Kidney (tissue), 14 donors: ENCODE data around the gene CCBE1. TPM values are rescaled to one million over a fixed set of nuclear protein-coding genes. Genes with fewer than 3 reads are reported as not detected.
A peak's percentile ranks its signal among the peaks of the same experiment; 100 is the strongest.
"Not testable (repeated sequence)": the region's sequence is repeated elsewhere in the genome, so short reads cannot be mapped to it uniquely, and the experiment has no call there.

Experiments used
- DNase-seq, 5 donors: peaks; one replicate each; pipeline ENCODE4 v3.0.0-alpha.2; 2013 to 2020
- FAIRE-seq: peaks from 2 replicates; lab custom pipeline; 2012; peaks lifted over from hg19 to GRCh38; lab: Jason Lieb, UNC
- H3K27ac ChIP-seq, 2 donors: one replicate each; pipeline ENCODE4 v1.7.0; 2013; ENCODE audit warnings: low read depth in 2 of 2, low read length in 2 of 2, inconsistent platforms in 1 of 2
- H3K27me3 ChIP-seq: one replicate; pipeline ENCODE4 v1.7.1; 2013; ENCODE audit warnings: low read length, inconsistent platforms; ENCODE audit not compliant: control insufficient read depth, insufficient read depth
- H3K36me3 ChIP-seq, 3 donors: one replicate each; pipeline versions ENCODE4 v1.7.0 to v1.7.1; 2013; ENCODE audit warnings: low read length in 3 of 3, control low read depth in 1 of 3, inconsistent platforms in 1 of 3; ENCODE audit not compliant: insufficient read depth in 3 of 3, control insufficient read depth in 2 of 3
- H3K4me1 ChIP-seq, 3 donors: one replicate each; pipeline versions ENCODE4 v1.7.0 to v1.7.1; 2013; ENCODE audit warnings: low read length in 3 of 3, inconsistent platforms in 1 of 3, low read depth in 1 of 3; ENCODE audit not compliant: control insufficient read depth in 2 of 3, insufficient read depth in 2 of 3
- H3K4me3 ChIP-seq, 3 donors: one replicate each; pipeline versions ENCODE4 v1.7.0 to v1.8.1; 2013; ENCODE audit warnings: low read length in 3 of 3, control low read depth in 1 of 3, inconsistent platforms in 1 of 3
- H3K9ac ChIP-seq, 3 donors: one replicate each; pipeline versions ENCODE4 v1.7.0 to v1.7.1; 2013; ENCODE audit warnings: low read length in 3 of 3, control low read depth in 1 of 3, inconsistent platforms in 1 of 3
- H3K9me3 ChIP-seq, 3 donors: one replicate each; pipeline versions ENCODE4 v1.7.0 to v1.7.1; 2013; ENCODE audit warnings: low read length in 3 of 3, control low read depth in 1 of 3, inconsistent platforms in 1 of 3; ENCODE audit not compliant: control insufficient read depth in 2 of 3, insufficient read depth in 1 of 3
- CTCF ChIP-seq: IDR thresholded peaks from 3 replicates; pipeline ENCODE4 v1.5.1; 2012; ENCODE audit warnings: mild to moderate bottlenecking, moderate library complexity, borderline replicate concordance; ENCODE audit not compliant: insufficient read depth; ENCODE audit errors: extremely low read depth
- intact Hi-C: fragments of 100-400 bp; cut with DNase I; formaldehyde crosslinking; loops from one replicate; pipeline ENCODE4 v1.11.1; 2022
- polyA plus RNA-seq: library from polyadenylated mRNA; stranded (reverse); fragments of 350-450 nt; fragmentation: Illumina TruSeq; extraction: RNeasy Lipid Tissue Mini Kit (QIAGEN cat#74804); gene quantifications from one replicate; pipeline ENCODE4 v1.2.3, GENCODE V29; 2014; ENCODE audit warnings: low read depth, low replicate concordance; ENCODE audit not compliant: insufficient read depth
- total RNA-seq: library from RNA; stranded (reverse); fragmentation: NEBNext Ultra II Directional; extraction: Animal tissue kit (Norgen Biotek cat#: 25700); gene quantifications from one replicate; pipeline ENCODE4 v1.2.1, GENCODE V29; 2021
- donor health status: control.
- donor health status: control.
- donor health status: control.
- donor health status: control.
- donor health status: control.
- donor health status: DM: yes; HTN: yes; CAD: no.
- donor health status: Normal renal cell carcinoma (clear cell type).

The CCBE1 gene
- total and polyA plus RNA-seq, 2 donors from 2014 or later: 1.8 to 2.2 TPM

- no peaks in the 10 kb centered on the region for H3K4me1 ChIP-seq
- no peak for FAIRE-seq
Observed at GRCh38 chr18:59650266-59650820, 46.9 kb downstream of the CCBE1 start.

GRCh38 chr18:59649591-59649990 lies 47.6 kb downstream of the CCBE1 start:
- no peaks in the 10 kb centered on the region for H3K36me3 ChIP-seq
- FAIRE-seq: no peak
- intact Hi-C loops: no loop called here

More at GRCh38 chr18:59650266-59650820, 46.9 kb downstream of the CCBE1 start:
- Histone ChIP-seq H3K36me3 (no peaks in the 10 kb centered on the region), H3K4me3 (no peak overlapping the region), H3K9me3 (no peaks in the 10 kb centered on the region), H3K27me3 (no peaks in the 10 kb centered on the region), H3K9ac (no peak overlapping the region), H3K27ac (no peak overlapping the region)
- intact Hi-C loops: no loop called here
- DNase-seq: no peak
- TF ChIP-seq CTCF: no peak

GRCh38 chr18:59648469-59648868 lies 48.8 kb downstream of the CCBE1 start:
- intact Hi-C loops, H3K36me3 ChIP-seq, H3K4me1 ChIP-seq, H3K9me3 ChIP-seq, DNase-seq, H3K27me3 ChIP-seq, FAIRE-seq, H3K4me3 ChIP-seq, H3K9ac ChIP-seq, H3K27ac ChIP-seq: not testable (repeated sequence)

More at GRCh38 chr18:59649591-59649990, 47.6 kb downstream of the CCBE1 start:
- no peaks in the 10 kb centered on the region for H3K9me3 ChIP-seq
- no peak overlapping the region for H3K4me3 ChIP-seq
- no peak overlapping the region for H3K27ac ChIP-seq
- H3K9ac ChIP-seq: no peak overlapping the region
- no peaks in the 10 kb centered on the region for H3K27me3 ChIP-seq
- peak in 3 of 5 donors; percentile 56 to 73 (median 68) for DNase-seq
- H3K4me1 ChIP-seq: no peaks in the 10 kb centered on the region
- no peak for TF ChIP-seq CTCF

- FAIRE-seq (no peak), DNase-seq (no peak)
- Histone ChIP-seq H3K27ac (no peak overlapping the region), H3K9me3 (no peaks in the 10 kb centered on the region), H3K4me1 (no peaks in the 10 kb centered on the region), H3K36me3 (no peaks in the 10 kb centered on the region), H3K27me3 (no peaks in the 10 kb centered on the region), H3K9ac (no peak overlapping the region), H3K4me3 (no peak overlapping the region)
- no peak for TF ChIP-seq CTCF
- intact Hi-C loops: no loop called here
Observed at GRCh38 chr18:59646963-59647307, 50.3 kb downstream of the CCBE1 start.
